GM20000 (cell line): ENCODE data around the gene SIDT2.
A peak's percentile ranks its signal among the peaks of the same experiment; 100 is the strongest.

Experiments used
- DNase-seq: peaks from one replicate; pipeline ENCODE4 v3.0.0; 2012; ENCODE audit warnings: low spot score
- CTCF ChIP-seq: IDR thresholded peaks from 2 replicates; pipeline ENCODE4 v1.5.1; 2012; ENCODE audit warnings: mild to moderate bottlenecking, control low read depth; ENCODE audit errors: extremely low read depth, missing control alignments

Gene SIDT2

DNA sequence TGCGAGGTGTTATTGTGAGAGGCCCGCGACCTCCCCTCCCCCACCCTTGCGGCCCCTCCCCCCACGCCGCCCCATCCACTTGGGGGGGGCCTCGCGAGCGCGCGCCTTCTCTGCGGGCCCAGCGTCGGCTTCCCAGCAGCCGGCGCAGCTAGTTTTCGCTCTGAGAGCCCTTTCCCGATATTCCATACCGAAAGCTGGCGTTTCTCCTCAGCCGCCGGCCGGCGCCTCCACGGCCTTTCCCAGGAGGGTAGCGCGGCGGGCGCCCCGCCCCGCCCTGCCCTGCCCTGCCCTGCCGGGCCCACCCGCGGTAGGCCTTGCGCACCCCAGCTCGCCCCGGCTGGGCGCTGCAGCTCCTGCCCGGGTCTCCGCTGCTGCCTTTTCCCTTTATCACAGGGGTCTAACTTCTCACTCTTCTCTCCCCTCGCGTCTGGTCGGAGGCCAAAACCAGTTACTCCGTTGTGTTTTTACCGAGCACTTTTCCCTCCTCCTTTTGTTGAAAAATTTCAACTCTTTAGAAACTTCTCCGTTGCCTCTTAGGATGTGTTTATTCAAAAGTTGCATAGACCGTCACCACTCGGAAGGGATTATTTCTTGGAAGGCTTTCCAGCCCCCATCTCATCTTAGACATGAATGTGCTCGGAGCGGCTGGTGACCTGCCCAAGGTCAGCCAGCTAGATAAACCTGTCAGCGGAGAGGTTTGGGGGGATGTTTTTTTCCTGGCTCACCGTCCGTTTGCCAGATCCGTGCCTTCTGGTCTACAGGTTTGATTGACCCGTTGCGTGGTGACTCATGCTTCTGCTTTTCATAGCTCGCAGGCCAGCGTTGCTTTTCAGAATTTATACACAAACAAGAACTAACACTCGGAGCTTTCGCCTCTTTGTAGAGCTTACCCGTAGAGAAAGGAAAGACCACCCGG is 33.8 kb upstream of the SIDT2 start:
- TF ChIP-seq CTCF, result no peak
- DNase-seq, result peak; percentile 73

- TF ChIP-seq CTCF, result no peak
- DNase-seq, result peak; percentile 33
Observed at GRCh38 chr11:117145393-117145761, 33.2 kb upstream of the SIDT2 start.

DNA sequence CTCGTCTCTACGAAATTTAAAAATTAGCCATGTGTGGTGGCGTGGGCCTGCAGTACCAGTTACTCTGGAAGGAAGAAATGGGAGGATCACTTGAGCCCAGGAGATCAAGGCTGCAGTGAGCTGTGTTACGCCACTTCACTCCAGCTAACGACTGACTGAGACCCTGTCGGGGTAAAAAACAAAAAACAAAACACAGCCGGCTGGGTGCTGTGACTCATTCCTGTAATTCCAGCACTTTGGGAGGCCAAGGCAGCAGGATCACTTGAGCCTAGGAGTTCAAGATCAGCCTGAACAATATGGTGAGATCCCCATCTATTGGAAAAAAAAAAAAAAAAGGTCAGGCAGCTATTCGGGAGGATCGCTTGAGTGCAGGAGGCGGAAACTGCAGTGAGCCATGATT is 32.0 kb upstream of the SIDT2 start:
- no peak for DNase-seq
- TF ChIP-seq CTCF, result no peak

DNA sequence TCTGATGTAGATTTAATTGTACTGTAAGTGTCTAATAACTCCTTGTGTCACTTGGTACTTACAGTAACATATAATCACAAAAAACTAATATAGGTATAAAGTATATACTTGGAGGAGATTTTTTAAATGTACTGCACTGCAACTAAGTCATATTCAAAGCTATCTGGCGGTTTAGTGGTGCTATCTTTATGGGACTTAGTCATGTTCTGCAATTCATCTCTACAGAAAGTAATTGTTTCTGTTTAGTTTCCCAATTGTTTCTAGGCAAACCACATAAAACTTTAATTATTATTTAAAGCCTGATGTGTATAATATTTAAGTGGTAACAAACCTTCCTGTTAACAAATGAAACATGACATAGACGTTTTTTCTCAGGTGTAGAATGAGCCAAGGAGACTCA is 26.5 kb upstream of the SIDT2 start:
- DNase-seq, result no peak
- no peak for TF ChIP-seq CTCF

GRCh38 chr11:117154468-117154867 is 24.1 kb upstream of the SIDT2 start:
- no peak for TF ChIP-seq CTCF
- DNase-seq, result no peak

GRCh38 chr11:117157507-117157906 is 21.0 kb upstream of the SIDT2 start:
- no peak for TF ChIP-seq CTCF
- no peak for DNase-seq

- no peak for TF ChIP-seq CTCF
- no peak for DNase-seq
Observed at GRCh38 chr11:117159892-117160291, 18.7 kb upstream of the SIDT2 start.
